HG02610 (cell line): ENCODE data around the gene NIPBL.
"Not testable (repeated sequence)": the region's sequence is repeated elsewhere in the genome, so short reads cannot be mapped to it uniquely, and the experiment has no call there.

Source experiments
- ATAC-seq: cut with Tn5 transposase; IDR thresholded peaks from one replicate; pipeline ENCODE4 v1.9.1; 2021; ENCODE audit warnings: mild to moderate bottlenecking, moderate library complexity; ENCODE audit not compliant: unreplicated experiment

NIPBL gene

DNA sequence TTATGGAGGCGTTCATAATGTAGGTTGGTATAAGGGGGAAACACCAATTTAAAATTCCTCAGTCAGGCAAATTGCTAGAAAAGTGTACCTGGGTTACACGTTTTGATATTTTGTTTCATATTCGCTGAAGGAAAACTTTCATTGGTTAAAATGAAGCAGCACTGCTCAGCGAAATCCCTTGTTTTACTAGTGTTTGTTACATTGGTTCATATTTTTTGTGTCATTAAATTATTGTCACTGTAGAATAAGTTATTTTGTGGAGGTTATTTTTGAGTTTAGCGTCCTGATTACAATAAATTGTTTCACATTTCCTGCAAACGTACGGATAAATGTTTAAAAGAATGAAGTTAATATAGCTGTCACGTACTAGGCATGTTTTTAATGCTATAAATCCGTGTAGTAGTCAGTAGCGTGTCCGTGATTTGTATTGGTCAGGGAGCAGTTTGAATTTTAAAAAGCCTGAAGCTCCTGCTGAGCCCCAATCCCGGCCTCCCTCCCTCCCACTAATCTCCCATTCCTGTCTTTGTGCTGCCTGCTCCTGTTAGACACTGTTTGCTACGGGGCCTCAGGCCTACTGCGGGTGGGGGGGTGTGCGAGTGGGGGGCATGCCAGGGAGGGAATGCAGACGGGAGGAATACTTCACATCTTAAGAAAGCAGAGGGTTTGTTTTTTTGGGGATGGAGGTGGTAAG lies 2.0 kb downstream of the NIPBL start:
- no peak for ATAC-seq

- no peak for ATAC-seq
These were observed 2.9 kb downstream of the NIPBL start for GRCh38 chr5:36879274-36880033.

GRCh38 chr5:36880761-36881160 lies 4.2 kb downstream of the NIPBL start:
- ATAC-seq: no peak

DNA sequence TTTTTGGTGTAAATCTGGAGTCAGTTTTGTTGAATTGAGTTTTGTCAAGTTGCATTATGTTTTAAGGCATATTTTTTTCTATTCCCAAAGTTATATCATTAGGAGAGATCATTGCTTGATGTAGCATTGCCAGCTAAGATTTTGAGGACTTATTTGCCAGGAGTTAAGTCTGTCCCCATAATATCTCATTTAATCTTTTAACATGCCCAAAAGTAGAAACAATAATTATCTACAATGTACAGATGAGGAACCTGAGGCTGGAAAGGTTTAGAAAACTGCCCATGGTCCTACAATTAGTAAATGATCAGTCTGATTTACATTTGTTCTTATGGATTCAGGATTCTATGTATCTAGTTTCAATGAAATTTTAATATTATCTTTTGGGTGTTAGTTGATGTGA lies 4.7 kb downstream of the NIPBL start:
- ATAC-seq: no peak

DNA sequence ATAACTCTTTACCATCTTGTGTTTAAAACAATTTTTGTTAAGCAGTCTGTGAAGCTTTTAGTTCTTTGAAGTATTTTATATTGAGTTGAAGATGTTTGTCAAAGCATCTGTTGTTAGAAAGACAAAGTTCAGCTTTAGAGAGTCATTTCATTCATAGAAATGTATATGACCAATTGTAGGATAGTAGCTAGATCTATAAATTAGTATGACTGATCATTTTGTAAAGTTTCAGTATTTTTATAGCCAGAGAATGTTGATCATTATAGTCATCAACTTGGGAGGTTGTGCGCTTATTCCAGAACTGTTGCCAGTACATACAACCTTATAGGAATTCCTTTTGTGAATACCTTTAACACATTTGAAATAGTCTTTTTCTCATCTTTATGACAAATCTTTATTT lies 5.2 kb downstream of the NIPBL start:
- ATAC-seq: peak; percentile 15

DNA sequence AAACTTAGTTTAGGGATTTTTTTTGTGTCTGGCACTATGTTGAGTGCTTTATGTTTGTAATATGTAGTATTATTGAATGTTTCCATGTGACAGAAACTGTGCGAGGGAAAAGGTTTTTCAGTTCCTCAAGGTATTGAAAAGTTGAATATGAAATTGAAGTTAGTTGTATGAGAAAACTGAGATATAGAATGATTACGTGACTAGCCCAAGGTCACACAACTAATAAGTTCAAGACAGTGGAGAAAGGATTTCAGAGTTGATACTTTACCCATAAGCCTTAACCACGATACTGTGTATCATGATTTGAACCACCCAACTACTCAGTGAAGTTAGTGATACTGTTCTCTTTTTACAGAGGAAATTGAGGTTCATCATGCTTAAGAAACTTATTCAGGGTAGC lies 5.7 kb downstream of the NIPBL start:
- ATAC-seq: peak; percentile 42

DNA sequence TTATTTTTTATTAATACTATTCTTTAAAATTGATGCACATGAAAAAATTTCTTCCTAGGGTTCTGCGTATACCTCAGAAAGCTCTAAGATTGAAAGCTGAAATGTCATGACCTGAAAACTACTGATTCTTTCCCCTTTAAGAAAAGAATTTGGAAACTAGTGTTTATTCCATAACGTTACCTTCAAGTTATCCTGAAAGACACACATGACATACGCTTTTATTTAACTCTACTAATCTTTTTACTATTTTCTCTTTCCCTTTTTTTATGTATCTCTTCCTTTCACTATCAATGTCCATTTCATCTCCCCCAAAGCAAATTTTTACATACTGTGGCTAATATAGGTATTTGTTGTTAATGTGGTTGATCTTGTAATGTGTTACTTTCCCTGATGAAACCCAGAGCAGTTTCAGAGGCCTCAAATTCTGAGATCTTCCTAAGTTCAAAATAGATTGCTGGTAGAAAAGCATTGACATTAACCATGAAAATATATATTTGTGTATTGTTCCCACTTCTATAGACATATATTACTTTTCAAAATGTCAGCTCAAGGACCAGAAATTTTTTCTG lies 7.4 kb downstream of the NIPBL start:
- no peak for ATAC-seq

GRCh38 chr5:36885149-36885548 lies 8.6 kb downstream of the NIPBL start:
- ATAC-seq: no peak

- ATAC-seq: no peak
These were observed 9.3 kb downstream of the NIPBL start for GRCh38 chr5:36885566-36886485.

- ATAC-seq: no peak
These were observed 10.2 kb downstream of the NIPBL start for GRCh38 chr5:36886791-36887190.

DNA sequence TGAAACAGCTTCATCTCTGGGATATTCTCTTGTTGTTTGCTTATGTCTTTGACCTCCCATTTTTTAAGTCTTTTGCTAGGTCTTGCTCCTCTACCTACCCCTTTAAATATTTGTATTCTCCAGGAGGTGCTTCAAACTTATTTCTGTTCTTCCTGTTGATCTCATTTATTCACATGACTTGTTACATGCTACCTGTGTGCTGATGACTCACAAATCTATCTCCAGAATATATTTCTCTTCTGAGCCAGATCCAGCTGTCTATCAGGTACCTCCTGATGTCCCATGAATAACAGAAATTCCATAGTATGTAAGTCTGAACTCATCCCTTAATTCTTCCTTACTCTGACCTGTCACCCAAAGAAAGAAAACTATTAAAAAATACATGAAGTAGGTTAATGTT lies 11.0 kb downstream of the NIPBL start:
- no peak for ATAC-seq

- no peak for ATAC-seq
These were observed 11.7 kb downstream of the NIPBL start for GRCh38 chr5:36888303-36888702.

GRCh38 chr5:36889264-36889663 lies 12.7 kb downstream of the NIPBL start:
- no peak for ATAC-seq

- no peak for ATAC-seq
These were observed 14.7 kb downstream of the NIPBL start for GRCh38 chr5:36891266-36891665.

DNA sequence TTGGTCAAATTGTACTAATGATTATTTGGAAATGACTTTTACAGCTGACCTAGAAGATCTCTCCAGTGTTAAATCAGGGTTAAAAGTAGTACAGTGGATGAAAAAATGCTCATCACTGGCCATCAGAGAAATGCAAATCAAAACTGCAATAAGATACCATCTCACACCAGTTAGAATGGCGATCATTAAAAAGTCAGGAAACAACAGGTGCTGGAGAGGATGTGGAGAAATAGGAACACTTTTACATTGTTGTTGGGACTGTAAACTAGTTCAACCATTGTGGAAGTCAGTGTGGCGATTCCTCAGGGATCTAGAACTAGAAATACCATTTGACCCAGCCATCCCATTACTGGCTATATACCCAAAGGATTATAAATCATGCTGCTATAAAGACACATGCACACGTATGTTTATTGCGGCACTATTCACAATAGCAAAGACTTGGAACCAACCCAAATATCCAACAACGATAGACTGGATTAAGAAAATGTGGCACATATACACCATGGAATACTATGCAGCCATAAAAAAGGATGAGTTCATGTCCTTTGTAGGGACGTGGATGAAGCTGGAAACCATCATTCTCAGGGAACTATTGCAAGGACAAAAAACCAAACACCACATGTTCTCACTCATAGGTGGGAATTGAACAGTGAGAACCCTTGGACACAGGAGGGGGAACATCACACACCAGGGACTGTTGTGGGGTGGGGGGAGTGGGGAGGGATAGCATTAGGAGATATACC lies 15.7 kb downstream of the NIPBL start:
- ATAC-seq: not testable (repeated sequence)

- no peak for ATAC-seq
These were observed 18.4 kb downstream of the NIPBL start for GRCh38 chr5:36894954-36895353.

GRCh38 chr5:36896476-36896875 lies 19.9 kb downstream of the NIPBL start:
- no peak for ATAC-seq

- no peak for ATAC-seq
These were observed 21.0 kb downstream of the NIPBL start for GRCh38 chr5:36897616-36898015.

DNA sequence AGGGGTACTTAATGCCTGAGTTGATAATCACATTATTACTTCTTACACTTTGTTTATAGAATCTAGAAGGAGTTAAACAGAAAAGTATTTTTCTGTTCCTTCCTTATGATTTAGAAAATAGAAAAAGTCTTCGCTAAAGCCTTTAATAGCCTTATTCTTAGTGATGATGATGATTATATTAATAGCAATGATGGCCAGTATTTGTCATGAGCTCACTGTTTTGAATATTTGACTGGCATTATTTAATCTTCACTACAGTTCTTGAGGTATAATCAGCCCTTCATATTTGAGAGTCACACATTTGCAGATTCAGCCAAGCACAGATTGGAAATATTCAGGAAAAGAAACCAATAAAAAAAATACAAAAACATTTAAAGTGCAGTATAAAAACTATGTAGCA lies 23.3 kb downstream of the NIPBL start:
- ATAC-seq: no peak

DNA sequence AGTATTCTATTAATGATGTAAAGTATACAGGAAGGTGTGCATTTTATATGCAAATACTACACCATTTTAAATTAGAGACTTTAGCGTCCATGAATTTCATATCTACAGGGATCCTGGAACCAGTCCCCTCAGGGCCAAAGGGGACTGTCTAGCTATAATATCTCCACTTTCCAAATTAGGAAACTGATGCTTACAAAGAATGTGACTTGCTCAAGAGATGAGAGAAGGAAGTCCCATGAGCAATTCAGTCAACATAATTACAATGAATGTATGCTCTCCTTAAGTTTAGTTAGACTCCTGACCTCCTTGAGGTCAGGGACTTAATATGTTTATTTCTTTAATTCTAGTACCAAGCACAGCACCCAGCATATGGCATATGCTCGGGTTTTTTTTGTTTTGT lies 23.7 kb downstream of the NIPBL start:
- no peak for ATAC-seq
